HepG2 (cell line): ENCODE measurements around the gene UGT8. TPM values are rescaled to one million over a fixed set of nuclear protein-coding genes. Genes with fewer than 3 reads are reported as not detected.

Source experiments
- ATAC-seq: fragments of 200-7000 bp; cut with Tn5 transposase; 3 replicates; pipeline ENCODE4 v1.9.1; 2020; ENCODE audit warnings: mild to moderate bottlenecking, moderate library complexity
- BruUV-seq: library from RNA; stranded (reverse); fragments of 400-500 nt; replicated peaks from 2 replicates; lab custom pipeline; 2021; lab: Mats Ljungman, UMichigan
- CTCF ChIA-PET: fragments of 300-600 bp; formaldehyde crosslinking; extraction: SDS; loops from one replicate; lab custom pipeline; 2021; ENCODE audit warnings: low total read pairs, inconsistent platforms, low intra/inter-chr PET ratio; lab: Yijun Ruan, JAX
- POLR2A ChIA-PET: fragments of 350-600 bp; sonication (Branson Sonifier 250); formaldehyde crosslinking; loops from one replicate; lab custom pipeline; 2020; ENCODE audit warnings: antibody characterized with exemption, inconsistent platforms; lab: Yijun Ruan, JAX
- DNase-seq: peaks from one replicate; pipeline ENCODE4 v3.0.0-alpha.2; 2015; ENCODE audit warnings: low spot score
- FAIRE-seq: peaks from 3 replicates; lab custom pipeline; 2011; peaks lifted over from hg19 to GRCh38; lab: Jason Lieb, UNC
- H2AFZ ChIP-seq: one replicate; pipeline ENCODE4 v1.6.1; 2011; ENCODE audit warnings: low read length, inconsistent platforms
- H3K27ac ChIP-seq: fragments of 300-600 bp; 3 replicates; pipeline ENCODE4 v1.8.0; 2011; ENCODE audit warnings: mixed run types, mild to moderate bottlenecking, mixed read lengths, low read length, inconsistent platforms; ENCODE audit not compliant: insufficient read depth; ENCODE audit errors: extremely low read length
- H3K27me3 ChIP-seq, 2 experiments: fragments of 200-600 bp in 1 of 2; 2 replicates in 1 of 2; 3 replicates in 1 of 2; pipeline versions ENCODE4 v1.6.0 to v1.8.0; 2011; ENCODE audit warnings: low read length in 2 of 2, mild to moderate bottlenecking in 2 of 2, moderate library complexity in 2 of 2, inconsistent platforms in 1 of 2; ENCODE audit not compliant: insufficient read depth in 2 of 2, control insufficient read depth in 1 of 2
- H3K36me3 ChIP-seq, 2 experiments: fragments of 200-600 bp in 1 of 2; replicated peaks in 1 of 2; 2 replicates in 1 of 2; 3 replicates in 1 of 2; pipeline versions ENCODE4 v1.5.1 to v1.8.0; 2011; ENCODE audit warnings: low read length in 2 of 2, inconsistent platforms in 1 of 2; ENCODE audit not compliant: insufficient read depth in 2 of 2, control insufficient read depth in 1 of 2
- H3K4me1 ChIP-seq: 2 replicates; pipeline ENCODE4 v1.5.1; 2012; ENCODE audit warnings: low read length, inconsistent platforms; ENCODE audit not compliant: insufficient read depth
- H3K4me2 ChIP-seq: 2 replicates; pipeline ENCODE4 v1.6.0; 2011; ENCODE audit warnings: low read depth, low read length, inconsistent platforms
- H3K4me3 ChIP-seq, 3 experiments: fragments of 200-600 bp in 1 of 3; sonication (generic), shearing (Covaris generic) in 1 of 3; replicated peaks in 1 of 3; 2 replicates each; pipeline ENCODE4 v1.5.1; 2011 to 2016; ENCODE audit warnings: low read length in 3 of 3, inconsistent platforms in 2 of 3, low read depth in 2 of 3, mild to moderate bottlenecking in 2 of 3, control low read depth in 1 of 3, mixed read lengths in 1 of 3; ENCODE audit not compliant: insufficient read depth in 1 of 3
- H3K79me2 ChIP-seq: one replicate; pipeline ENCODE4 v1.6.1; 2011; ENCODE audit warnings: low read length, inconsistent platforms; ENCODE audit not compliant: insufficient read depth
- H3K9ac ChIP-seq: 2 replicates; pipeline ENCODE4 v1.6.0; 2011; ENCODE audit warnings: mild to moderate bottlenecking, low read depth, low read length, inconsistent platforms; ENCODE audit not compliant: insufficient read depth
- H3K9me3 ChIP-seq: 2 replicates; pipeline ENCODE4 v1.5.1; 2012; ENCODE audit warnings: mild to moderate bottlenecking, low read length
- H4K20me1 ChIP-seq: 2 replicates; pipeline ENCODE4 v1.6.0; 2011; ENCODE audit warnings: inconsistent platforms, mild to moderate bottlenecking, low read length, moderate library complexity; ENCODE audit not compliant: insufficient read depth
- ARNT2 ChIP-seq: sonication (generic); formaldehyde crosslinking; IDR thresholded peaks from 2 replicates; pipeline ENCODE4 v1.8.0; 2022; ENCODE audit warnings: mild to moderate bottlenecking, low read depth, missing genetic modification reagents, moderate library complexity
- BATF2 ChIP-seq: sonication (generic); formaldehyde crosslinking; IDR thresholded peaks from 2 replicates; pipeline ENCODE4 v1.8.0; 2022; ENCODE audit warnings: mild to moderate bottlenecking, missing genetic modification reagents, moderate library complexity
- ESRRA ChIP-seq: sonication (generic); formaldehyde crosslinking; IDR thresholded peaks from 2 replicates; pipeline ENCODE4 v1.5.1; 2020; ENCODE audit warnings: mild to moderate bottlenecking, low read depth, missing genetic modification reagents
- ETS1 ChIP-seq: sonication (generic); formaldehyde crosslinking; IDR thresholded peaks from 2 replicates; pipeline ENCODE4 v1.4.0; 2020; ENCODE audit warnings: missing genetic modification reagents
- ETV6 ChIP-seq: sonication (generic); formaldehyde crosslinking; conservative IDR thresholded peaks from 2 replicates; pipeline ENCODE4 v1.4.0; 2020; ENCODE audit warnings: missing genetic modification reagents
- KAT2B ChIP-seq: fragments of 150-350 bp; IDR thresholded peaks from 2 replicates; pipeline ENCODE4 v1.6.1; 2014; ENCODE audit warnings: low read depth, low read length, borderline replicate concordance
- TGIF2 ChIP-seq: IDR thresholded peaks from 2 replicates; pipeline ENCODE4 v1.6.1; 2016; ENCODE audit warnings: control low read depth, missing compliant biosample characterization
- TRIM22 ChIP-seq: fragments of 450-650 bp; IDR thresholded peaks from 2 replicates; pipeline ENCODE4 v1.6.1; 2017
- ZGPAT ChIP-seq: IDR thresholded peaks from 2 replicates; pipeline ENCODE4 v1.6.1; 2016; ENCODE audit warnings: mild to moderate bottlenecking
- ZNF407 ChIP-seq: sonication (generic); formaldehyde crosslinking; IDR thresholded peaks from one replicate; pipeline ENCODE4 v1.5.1; 2020; ENCODE audit warnings: mild to moderate bottlenecking, missing genetic modification reagents; ENCODE audit errors: not compliant biosample characterization
- WGBS: methylation state at CpG from one replicate; pipeline ENCODE4 v1.1.6; 2017; ENCODE audit warnings: low lambda C conversion rate; 5-methylcytosine and 5-hydroxymethylcytosine counted together
- in situ Hi-C: cut with HindIII; loops from 2 replicates; pipeline ENCODE4 v1.10.0; 2017; ENCODE audit warnings: low pct_unique_long_range_greater_than_20kb; ENCODE audit not compliant: extremely low pct_ligation_motif_present
- intact Hi-C: fragments of 100-400 bp; cut with micrococcal nuclease; formaldehyde crosslinking; loops from one replicate; pipeline ENCODE4 v1.10.0; 2022; ENCODE audit not compliant: unreplicated experiment
- polyA plus RNA-seq, 8 experiments: library from polyadenylated mRNA; depleted of rRNA in 3 of 8; stranded (reverse) in 7 of 8; unstranded in 1 of 8; fragments of >200 nt; fragmentation: Illumina TruSeq in 4 of 8; extraction: Trizol in 4 of 8; gene quantifications; 2 replicates each; pipeline versions ENCODE4 v1.2.1 to v1.2.3, GENCODE V29; 2011 to 2016; ENCODE audit warnings: low read depth in 4 of 8, missing spikeins in 1 of 8, mixed read lengths in 1 of 8; ENCODE audit not compliant: insufficient read depth in 1 of 8
- total RNA-seq, 5 experiments: library from RNA; depleted of rRNA; stranded (reverse); fragments of >200 nt; fragmentation: Illumina TruSeq; extraction: Trizol; gene quantifications; 2 replicates each; pipeline ENCODE4 v1.2.3, GENCODE V29; 2016; ENCODE audit warnings: low read depth in 1 of 5

UGT8 gene
- total and polyA plus RNA-seq, 2 of the 13 experiments (the other 11 are each of a cell fraction or from before 2014, with no cell fraction given), result not detected

GRCh38 chr4:114599231-114599902 lies 760 bp downstream of the UGT8 start:
- no peaks in the 10 kb centered on the region for H4K20me1 ChIP-seq
- H3K9ac ChIP-seq, result no peak overlapping the region
- POLR2A ChIA-PET, result no interaction called here
- H2AFZ ChIP-seq, result no peak overlapping the region
- in situ Hi-C loops (no loop called here), intact Hi-C loops (no loop called here)
- WGBS, result 61% methylated on average over 45 of the region's 46 CpGs
- no peaks in the 10 kb centered on the region for H3K9me3 ChIP-seq
- no peak overlapping the region for H3K4me2 ChIP-seq
- no peaks in the 10 kb centered on the region for H3K79me2 ChIP-seq
- CTCF ChIA-PET, result no interaction called here
- no TSS peak for BruUV-seq
- ATAC-seq (no peak), DNase-seq (no peak), FAIRE-seq (no peak)
- no peak overlapping the region for H3K4me3 ChIP-seq
- no peaks in the 10 kb centered on the region for H3K36me3 ChIP-seq
- H3K27me3 ChIP-seq, result no peaks in the 10 kb centered on the region; a peak in 1 of 5 replicates
- no peaks in the 10 kb centered on the region for H3K4me1 ChIP-seq
- no peak overlapping the region for H3K27ac ChIP-seq
- no peak for TF ChIP-seq ZGPAT (CRISPR knock-in tag)
- no peak for TF ChIP-seq TRIM22
- no peak for TF ChIP-seq TGIF2 (CRISPR knock-in tag)
- TF ChIP-seq ARNT2 (CRISPR knock-in tag), result no peak
- TF ChIP-seq ZNF407, result no peak
- no peak for TF ChIP-seq KAT2B
- TF ChIP-seq ESRRA (CRISPR knock-in tag), result no peak
- TF ChIP-seq ETS1 (CRISPR knock-in tag), result no peak
- no peak for TF ChIP-seq ETV6
- no peak for TF ChIP-seq BATF2 (CRISPR knock-in tag)
